ENCODE results near the gene RELL2. TPM values are rescaled to one million over a fixed set of nuclear protein-coding genes. Genes with fewer than 3 reads are reported as not detected.

RELL2 gene
- total RNA-seq, 1 experiment from 2014 or later: 9.8 TPM

GRCh38 chr5:141686648-141687416, 50.0 kb downstream of the RELL2 start:
- Histone ChIP-seq H3K27me3 (ENCODE audit: insufficient read depth, low read length) (no peaks in the 10 kb centered on the region), H3T11ph (ENCODE audit: low read length) (no peak overlapping the region), H2AK5ac (ENCODE audit: insufficient read length, low read length) (no peak overlapping the region), H3K79me2 (ENCODE audit: insufficient read depth, low read length) (no peaks in the 10 kb centered on the region), H4K8ac (replicated peaks; ENCODE audit: insufficient read length, low read depth, low read length) (no peak overlapping the region), H3K14ac (ENCODE audit: insufficient read depth, low read length) (no peak overlapping the region), H4K20me1 (ENCODE audit: control insufficient read depth, insufficient read depth, insufficient read length) (no peaks in the 10 kb centered on the region), H3K56ac (ENCODE audit: insufficient read length, low read depth, low read length) (no peak overlapping the region), H2BK20ac (ENCODE audit: low read depth, low read length, poor library complexity, severe bottlenecking) (no peak overlapping the region), H2BK120ac (ENCODE audit: low read depth, low read length, poor library complexity, severe bottlenecking) (no peak overlapping the region), H2BK12ac (ENCODE audit: insufficient read length, low read depth, low read length) (no peak overlapping the region), H3K23me2 (ENCODE audit: insufficient read length, low read depth, low read length, poor library complexity, severe bottlenecking) (peaks cover 7% of the 10 kb centered on the region), H3K79me1 (ENCODE audit: insufficient read depth, low read depth, low read length, poor library complexity, severe bottlenecking) (no peaks in the 10 kb centered on the region), H3K27ac (ENCODE audit: insufficient read length, low read depth, low read length) (no peak overlapping the region), H3K18ac (ENCODE audit: insufficient read length, low read depth, low read length) (no peak overlapping the region), H2AFZ (ENCODE audit: low read length) (no peak overlapping the region), H2BK15ac (ENCODE audit: low read depth, low read length) (no peak overlapping the region), H4K91ac (ENCODE audit: insufficient read length, low read depth, low read length) (no peak overlapping the region), H3K9me3 (ENCODE audit: control insufficient read depth, low read depth, low read length) (no peaks in the 10 kb centered on the region), H2BK5ac (ENCODE audit: insufficient read length, low read length) (no peak overlapping the region), H4K5ac (ENCODE audit: insufficient read length, low read depth, low read length) (no peak overlapping the region), H3K23ac (ENCODE audit: insufficient read length, low read depth, low read length) (no peak overlapping the region), H3K4ac (ENCODE audit: low read depth, low read length) (no peak overlapping the region), H3K9ac (ENCODE audit: extremely low read depth, insufficient read length, low read length) (no peak overlapping the region), H3K4me1 (ENCODE audit: insufficient read depth, low read length) (peaks cover 3% of the 10 kb centered on the region), H3K4me2 (ENCODE audit: insufficient read depth, insufficient read length, low read length) (no peak overlapping the region)
- peak; percentile 49 for DNase-seq
- H3K27me3 Mint-ChIP-seq (ENCODE audit: low read depth): peaks cover 17% of the 10 kb centered on the region
- no peaks in the 10 kb centered on the region for H3K9me3 Mint-ChIP-seq
- no peak for TF ChIP-seq CTCF (conservative IDR thresholded peaks at IDR 0.05)
- no peaks in the 10 kb centered on the region for H3K36me3 Mint-ChIP-seq (ENCODE audit: insufficient read depth in 1 of 3, low read depth in 3 of 3)
- no peak overlapping the region for H3K27ac Mint-ChIP-seq
- H3K4me3 Mint-ChIP-seq: no peak overlapping the region; a peak in 1 of 5 replicates
- WGBS (ENCODE audit: extremely low coverage, insufficient read length, low lambda C conversion rate): no CpG with 5 or more reads among the region's 3 CpGs
- peaks cover 28 to 31% of the 10 kb centered on the region in 2 experiments for H3K4me1 Mint-ChIP-seq

Other genes starting within 250 kb of the RELL2 start
- gene PCDHGB4, start 249.3 kb upstream of the RELL2 start, total RNA-seq (2021): 3.8 and 4.2 TPM in 2 replicates
- 0.90 and 1.0 TPM in 2 replicates for gene PCDHGA8, start 244.4 kb upstream of the RELL2 start, total RNA-seq (2021)
- gene PCDHGB5, start 239.1 kb upstream of the RELL2 start, total RNA-seq (2021): 3.6 and 3.8 TPM in 2 replicates
- gene PCDHGA9, start 234.2 kb upstream of the RELL2 start, total RNA-seq (2021): 0.83 and 1.3 TPM in 2 replicates
- 5.5 and 6.0 TPM in 2 replicates for gene PCDHGB6, start 229.0 kb upstream of the RELL2 start, total RNA-seq (2021)
- 12.5 and 15.1 TPM in 2 replicates for gene PCDHGA10, start 224.0 kb upstream of the RELL2 start, total RNA-seq (2021)
- 6.8 and 7.7 TPM in 2 replicates for gene PCDHGB7, start 219.3 kb upstream of the RELL2 start, total RNA-seq (2021)
- 2.6 and 2.7 TPM in 2 replicates for gene PCDHGA11, start 215.9 kb upstream of the RELL2 start, total RNA-seq (2021)
- 1.3 and 1.4 TPM in 2 replicates for gene PCDHGA12, start 206.5 kb upstream of the RELL2 start, total RNA-seq (2021)
- 19.8 and 22.6 TPM in 2 replicates for gene PCDHGC3, start 161.0 kb upstream of the RELL2 start, total RNA-seq (2021)
- 4.0 and 4.3 TPM in 2 replicates for gene PCDHGC4, start 152.0 kb upstream of the RELL2 start, total RNA-seq (2021)
- 0.57 and 0.66 TPM in 2 replicates for gene PCDHGC5, start 147.9 kb upstream of the RELL2 start, total RNA-seq (2021)
- 117 and 123 TPM in 2 replicates for gene DIAPH1, start 18.0 kb upstream of the RELL2 start, total RNA-seq (2021)
- 98.3 and 98.5 TPM in 2 replicates for gene HDAC3, start 148 bp upstream of the RELL2 start, total RNA-seq (2021)
- gene FCHSD1, start 14.4 kb downstream of the RELL2 start, total RNA-seq (2021): 23.1 and 23.4 TPM in 2 replicates
- gene ARAP3, start 45.2 kb downstream of the RELL2 start, total RNA-seq (2021): 27.3 and 27.6 TPM in 2 replicates
- gene PCDH1, start 241.4 kb downstream of the RELL2 start, total RNA-seq (2021): 127 and 131 TPM in 2 replicates